ENCODE measurements around the gene NRIP1. TPM values are rescaled to one million over a fixed set of nuclear protein-coding genes. Genes with fewer than 3 reads are reported as not detected.

The NRIP1 gene
- total RNA-seq, 2 donors from 2014 or later: 11.9 to 30.9 TPM

- no peak for TF ChIP-seq CTCF (IDR thresholded peaks at IDR 0.05)
- H3K4me3 ChIP-seq: no peak overlapping the region
- no peak overlapping the region for H3K27ac ChIP-seq
- ATAC-seq (ENCODE audit: insufficient number of reproducible peaks, low FRiP score, low read depth): no peak
- H3K4me1 ChIP-seq (ENCODE audit: control insufficient read depth in 1 of 2, low read depth in 2 of 2): peaks cover 0 to 4% of the 10 kb centered on the region in 2 donors
- no peaks in the 10 kb centered on the region for H3K9me3 ChIP-seq
- H3K36me3 ChIP-seq: no peaks in the 10 kb centered on the region
- DNase-seq (ENCODE audit: low spot score): no peak
- no peaks in the 10 kb centered on the region for H3K27me3 ChIP-seq (replicated peaks; ENCODE audit: insufficient read depth)
These were observed 83.6 kb downstream of the NRIP1 start for GRCh38 chr21:14981246-14981645.

GRCh38 chr21:14979264-14979663 lies 85.5 kb downstream of the NRIP1 start:
- ATAC-seq (ENCODE audit: insufficient number of reproducible peaks, low FRiP score, low read depth): no peak

GRCh38 chr21:14977814-14978213 lies 87.0 kb downstream of the NRIP1 start:
- no peak for DNase-seq (ENCODE audit: low spot score)
- no peaks in the 10 kb centered on the region for H3K36me3 ChIP-seq
- no peak for ATAC-seq (ENCODE audit: insufficient number of reproducible peaks, low FRiP score, low read depth)

More at GRCh38 chr21:14979264-14979663, 85.5 kb downstream of the NRIP1 start:
- no peaks in the 10 kb centered on the region for H3K36me3 ChIP-seq
- H3K4me3 ChIP-seq: no peak overlapping the region
- no peak for TF ChIP-seq CTCF (IDR thresholded peaks at IDR 0.05)
- no peaks in the 10 kb centered on the region for H3K9me3 ChIP-seq
- no peak for DNase-seq (ENCODE audit: low spot score)
- peaks cover 0 to 4% of the 10 kb centered on the region in 2 donors for H3K4me1 ChIP-seq (ENCODE audit: control insufficient read depth in 1 of 2, low read depth in 2 of 2)
- no peaks in the 10 kb centered on the region for H3K27me3 ChIP-seq (replicated peaks; ENCODE audit: insufficient read depth)
- H3K27ac ChIP-seq: no peak overlapping the region

GRCh38 chr21:14975136-14975919 lies 89.5 kb downstream of the NRIP1 start:
- ATAC-seq (ENCODE audit: insufficient number of reproducible peaks, low FRiP score, low read depth) (no peak), DNase-seq (ENCODE audit: low spot score) (no peak)
- H3K9me3 ChIP-seq: no peaks in the 10 kb centered on the region
- H3K4me3 ChIP-seq: no peak overlapping the region
- TF ChIP-seq CTCF (IDR thresholded peaks at IDR 0.05): no peak
- no peaks in the 10 kb centered on the region for H3K27me3 ChIP-seq (replicated peaks; ENCODE audit: insufficient read depth)
- H3K4me1 ChIP-seq (ENCODE audit: control insufficient read depth in 1 of 2, low read depth in 2 of 2): peaks cover 0 to 4% of the 10 kb centered on the region in 2 donors
- no peaks in the 10 kb centered on the region for H3K36me3 ChIP-seq
- no peak overlapping the region for H3K27ac ChIP-seq

More at GRCh38 chr21:14977814-14978213, 87.0 kb downstream of the NRIP1 start:
- TF ChIP-seq CTCF (IDR thresholded peaks at IDR 0.05): no peak
- Histone ChIP-seq H3K27me3 (replicated peaks; ENCODE audit: insufficient read depth) (no peaks in the 10 kb centered on the region), H3K4me1 (ENCODE audit: control insufficient read depth in 1 of 2, low read depth in 2 of 2) (peaks cover 0 to 4% of the 10 kb centered on the region in 2 donors), H3K9me3 (no peaks in the 10 kb centered on the region), H3K4me3 (no peak overlapping the region), H3K27ac (no peak overlapping the region)

GRCh38 chr21:14972678-14973077 lies 92.1 kb downstream of the NRIP1 start:
- Histone ChIP-seq H3K4me1 (ENCODE audit: control insufficient read depth in 1 of 2, low read depth in 2 of 2) (no peaks in the 10 kb centered on the region), H3K27me3 (replicated peaks; ENCODE audit: insufficient read depth) (no peaks in the 10 kb centered on the region), H3K36me3 (peaks cover 6% of the 10 kb centered on the region), H3K4me3 (no peak overlapping the region), H3K27ac (no peak overlapping the region), H3K9me3 (no peaks in the 10 kb centered on the region)
- ATAC-seq (ENCODE audit: insufficient number of reproducible peaks, low FRiP score, low read depth) (no peak), DNase-seq (ENCODE audit: low spot score) (no peak)
- no peak for TF ChIP-seq CTCF (IDR thresholded peaks at IDR 0.05)
